ENCODE measurements around the gene AAMDC. TPM values are rescaled to one million over a fixed set of nuclear protein-coding genes. Genes with fewer than 3 reads are reported as not detected.

AAMDC gene
- total RNA-seq, 1 experiment from 2014 or later, result 20.7 TPM

DNA sequence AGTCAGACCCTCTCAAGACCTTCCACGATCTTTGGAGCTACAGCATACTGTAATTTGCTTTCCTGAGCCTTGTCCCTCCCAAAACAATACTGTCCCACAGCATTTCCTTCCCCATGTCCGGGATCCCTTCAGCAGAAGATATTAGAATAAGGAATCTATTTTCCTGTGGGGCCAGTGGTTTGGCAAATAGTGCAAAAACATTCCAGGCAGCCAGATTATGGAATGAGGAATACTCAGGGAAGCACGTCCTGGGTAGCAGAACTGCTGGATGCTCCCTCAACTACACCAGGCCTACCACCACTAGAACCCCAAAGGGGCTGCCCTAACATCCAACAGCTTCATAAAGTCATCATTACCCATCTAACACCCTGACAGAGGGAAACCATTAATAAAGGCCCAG lies 61.5 kb downstream of the AAMDC start:
- H3K4ac ChIP-seq (ENCODE audit: low read depth, low read length), result no peak overlapping the region
- Mint-ChIP-seq H3K9me3 (no peaks in the 10 kb centered on the region), H3K4me1 (no peaks in the 10 kb centered on the region), H3K36me3 (ENCODE audit: insufficient read depth in 1 of 3, low read depth in 3 of 3) (peaks cover 3 to 57% (median 22%) of the 10 kb centered on the region in 3 experiments; a peak in 5 of 7 replicates), H3K4me3 (no peak overlapping the region), H3K27me3 (ENCODE audit: low read depth) (no peaks in the 10 kb centered on the region), H3K27ac (no peak overlapping the region)
- H3K56ac ChIP-seq (ENCODE audit: insufficient read length, low read depth, low read length), result no peak overlapping the region
- TF ChIP-seq CTCF (conservative IDR thresholded peaks at IDR 0.05), result no peak
- no peak overlapping the region for H2BK120ac ChIP-seq (ENCODE audit: low read depth, low read length, poor library complexity, severe bottlenecking)
- no peaks in the 10 kb centered on the region for H3K9me3 ChIP-seq (ENCODE audit: control insufficient read depth, low read depth, low read length)
- H3K14ac ChIP-seq (ENCODE audit: insufficient read depth, low read length), result no peak overlapping the region
- no peak overlapping the region for H2BK20ac ChIP-seq (ENCODE audit: low read depth, low read length, poor library complexity, severe bottlenecking)
- no peak overlapping the region for H4K91ac ChIP-seq (ENCODE audit: insufficient read length, low read depth, low read length)
- no peaks in the 10 kb centered on the region for H4K20me1 ChIP-seq (ENCODE audit: control insufficient read depth, insufficient read depth, insufficient read length)
- no peak overlapping the region for H2BK5ac ChIP-seq (ENCODE audit: insufficient read length, low read length)
- H3K9ac ChIP-seq (ENCODE audit: extremely low read depth, insufficient read length, low read length), result no peak overlapping the region
- no peak overlapping the region for H3K18ac ChIP-seq (ENCODE audit: insufficient read length, low read depth, low read length)
- H3K4me2 ChIP-seq (ENCODE audit: insufficient read depth, insufficient read length, low read length), result no peak overlapping the region
- H4K5ac ChIP-seq (ENCODE audit: insufficient read length, low read depth, low read length), result no peak overlapping the region
- no peak overlapping the region for H3K23ac ChIP-seq (ENCODE audit: insufficient read length, low read depth, low read length)
- DNase-seq, result no peak
- no peaks in the 10 kb centered on the region for H3K79me2 ChIP-seq (ENCODE audit: insufficient read depth, low read length)
- no CpG with 5 or more reads among the region's 3 CpGs for WGBS (ENCODE audit: extremely low coverage, insufficient read length, low lambda C conversion rate)
- no peak overlapping the region for H2BK12ac ChIP-seq (ENCODE audit: insufficient read length, low read depth, low read length)
- H4K8ac ChIP-seq (replicated peaks; ENCODE audit: insufficient read length, low read depth, low read length), result no peak overlapping the region
- no peak overlapping the region for H3K27ac ChIP-seq (ENCODE audit: insufficient read length, low read depth, low read length)
- no peaks in the 10 kb centered on the region for H3K23me2 ChIP-seq (ENCODE audit: insufficient read length, low read depth, low read length, poor library complexity, severe bottlenecking)
- H3T11ph ChIP-seq (ENCODE audit: low read length), result no peak overlapping the region
- no peaks in the 10 kb centered on the region for H3K4me1 ChIP-seq (ENCODE audit: insufficient read depth, low read length)
- no peaks in the 10 kb centered on the region for H3K27me3 ChIP-seq (ENCODE audit: insufficient read depth, low read length)
- H2AK5ac ChIP-seq (ENCODE audit: insufficient read length, low read length), result no peak overlapping the region
- no peaks in the 10 kb centered on the region for H3K79me1 ChIP-seq (ENCODE audit: insufficient read depth, low read depth, low read length, poor library complexity, severe bottlenecking)
- H2AFZ ChIP-seq (ENCODE audit: low read length), result no peak overlapping the region
- no peak overlapping the region for H2BK15ac ChIP-seq (ENCODE audit: low read depth, low read length)

Data from H9 (cell line).